IPS DF 4.7 (cell line): ENCODE data around the gene OR5K1.

Source experiments
- DNase-seq: peaks from one replicate; pipeline ENCODE4 v3.0.0-alpha.2; 2013; ENCODE audit warnings: low spot score; ENCODE audit errors: extremely low read depth

Gene OR5K1

DNA sequence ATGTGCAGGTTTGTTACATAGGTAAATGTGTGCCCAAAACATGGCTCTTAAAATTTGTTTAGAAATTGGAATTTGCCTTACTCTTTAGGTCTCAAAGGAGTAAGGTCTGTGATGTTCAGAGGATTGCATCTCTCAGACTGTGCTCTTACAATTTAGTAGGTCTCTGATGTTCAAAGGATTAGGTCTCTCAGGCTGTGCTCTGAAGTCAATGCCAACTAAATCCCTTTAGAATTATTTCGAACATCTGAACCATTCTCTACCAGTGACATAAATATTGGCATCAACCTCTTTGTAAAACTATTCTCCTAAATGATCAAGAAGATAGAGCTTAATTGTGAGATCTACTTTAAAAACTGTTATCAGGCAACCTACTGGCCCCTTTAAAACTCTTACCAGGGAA, at the start of gene OR5K1:
TSS of gene OR5K1 (plus strand) at position 301 of the 400 bp plus-strand sequence. CDS start 6,376 bp downstream, outside the sequence.
- no peak for DNase-seq

DNA sequence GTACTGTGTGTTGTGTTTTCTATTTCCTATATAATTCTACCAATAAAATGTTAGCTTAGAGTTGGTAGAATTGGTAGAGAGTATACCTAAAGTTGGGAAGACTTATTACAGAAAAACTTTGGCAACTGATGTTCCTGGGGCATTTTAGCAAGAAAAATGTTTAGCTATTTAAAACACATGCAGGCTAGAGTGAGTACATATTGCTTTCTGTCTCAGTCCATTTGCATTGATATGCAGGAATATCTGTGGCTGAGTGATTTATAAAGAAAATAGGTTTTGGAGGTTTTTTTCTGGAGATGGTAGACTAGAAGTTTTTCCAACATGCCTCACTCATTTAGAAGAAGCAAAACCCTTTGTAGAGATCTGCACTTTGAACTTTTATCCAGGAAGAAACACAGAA, 30.4 kb upstream of the OR5K1 start:
- DNase-seq = no peak

DNA sequence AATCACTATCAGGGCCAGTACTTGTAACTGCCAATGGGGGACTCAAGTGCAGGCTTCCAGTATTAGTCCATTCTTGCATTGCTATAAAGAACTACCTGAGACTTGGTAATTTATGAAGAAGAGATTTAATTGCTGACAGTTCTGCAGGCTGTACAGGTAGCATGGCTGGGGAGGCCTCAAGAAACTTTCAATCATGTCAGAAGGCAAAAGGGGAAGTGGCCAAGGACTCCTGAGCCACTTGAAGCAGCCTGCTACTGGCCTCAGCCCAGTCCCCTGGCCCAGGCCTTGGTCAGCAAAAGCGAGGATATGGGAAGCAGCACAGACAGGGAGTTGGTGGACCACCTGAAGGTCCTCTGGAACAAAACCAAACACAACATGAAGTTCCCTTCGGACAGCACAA, 29.2 kb upstream of the OR5K1 start:
- DNase-seq = no peak

DNA sequence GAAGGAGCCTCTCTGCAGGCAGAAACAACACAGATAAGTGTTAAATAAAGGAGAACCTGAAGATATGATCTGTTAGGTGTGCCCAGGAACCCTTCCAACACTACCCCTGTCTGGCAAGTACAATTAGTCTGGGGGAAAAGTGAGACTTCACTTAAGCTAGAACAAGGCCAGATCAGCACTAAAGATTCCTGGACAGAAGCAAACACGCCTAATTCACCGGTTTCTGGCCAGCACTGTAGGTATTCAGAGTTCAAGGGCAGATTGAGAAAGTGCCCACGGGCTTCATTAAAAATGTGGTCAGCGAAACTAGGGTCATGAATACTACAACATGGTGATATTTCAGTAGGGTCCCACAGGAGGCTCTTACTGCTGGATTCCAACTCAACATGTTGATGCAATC, 28.6 kb upstream of the OR5K1 start:
- no peak for DNase-seq

- DNase-seq = no peak
These were observed 22.7 kb upstream of the OR5K1 start for GRCh38 chr3:98440283-98440682.

DNA sequence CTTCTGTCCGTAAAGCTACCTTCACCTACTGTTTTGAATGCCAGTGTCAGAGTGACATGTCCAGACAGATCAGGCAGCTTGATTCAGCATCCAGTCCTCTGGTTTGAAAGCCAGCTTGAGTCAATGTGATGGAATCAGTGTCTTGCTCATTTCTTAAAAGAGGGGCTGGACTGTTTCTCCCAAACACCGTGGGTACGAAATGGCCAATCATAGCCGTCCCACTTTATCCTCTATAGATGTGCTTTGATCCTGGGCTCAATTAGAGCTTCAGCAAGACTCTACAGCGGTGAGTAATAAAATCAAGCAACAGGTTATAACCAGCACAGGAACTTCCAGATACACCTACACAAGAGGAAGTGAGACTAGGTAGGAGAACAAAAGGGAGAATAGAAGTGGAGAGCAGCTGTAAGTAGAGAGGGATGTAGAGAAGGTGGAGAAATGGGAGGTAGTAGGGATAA, 17.0 kb upstream of the OR5K1 start:
- DNase-seq = no peak

- no peak for DNase-seq
These were observed 13.3 kb upstream of the OR5K1 start for GRCh38 chr3:98449606-98450193.

DNA sequence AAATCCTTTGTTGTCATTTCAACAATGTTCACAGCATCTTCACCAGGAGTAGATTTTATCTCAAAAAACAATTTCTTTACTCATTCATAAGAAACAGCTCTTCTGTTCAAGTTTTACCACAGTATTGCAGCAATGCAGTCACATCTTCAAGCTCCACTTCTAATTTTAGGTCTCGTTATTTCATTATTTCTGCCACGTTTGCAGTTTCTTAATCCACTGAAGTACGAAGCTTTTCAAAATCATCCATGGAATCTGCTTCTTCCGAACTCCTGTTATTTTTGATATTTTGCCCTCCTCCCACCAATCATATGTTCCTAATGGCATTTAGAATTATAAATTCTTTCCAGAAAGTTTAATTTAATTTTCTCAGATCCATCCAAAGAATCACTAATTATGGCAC, 12.6 kb upstream of the OR5K1 start:
- DNase-seq = no peak

DNA sequence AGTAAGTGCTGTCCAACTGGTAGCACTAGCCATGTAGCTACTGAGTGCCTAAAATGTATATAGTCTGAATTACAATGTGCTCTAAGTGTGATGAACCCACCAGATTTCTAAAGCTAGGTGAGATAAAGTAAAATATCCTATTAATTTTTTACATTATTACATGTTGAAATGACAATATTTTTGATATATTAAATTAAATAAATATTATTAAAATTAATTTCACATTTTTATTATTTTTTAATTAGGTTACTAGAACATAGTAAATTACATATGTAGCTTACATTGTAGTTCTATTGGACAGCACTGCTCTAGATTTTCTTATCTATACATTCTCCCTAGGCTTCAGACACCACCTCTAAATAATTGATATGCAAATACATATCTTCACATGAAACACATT, 9.2 kb upstream of the OR5K1 start:
- DNase-seq = no peak

GRCh38 chr3:98454929-98455328, 8.1 kb upstream of the OR5K1 start:
- no peak for DNase-seq

- no peak for DNase-seq
These were observed 5.5 kb upstream of the OR5K1 start for GRCh38 chr3:98457543-98457942.

DNA sequence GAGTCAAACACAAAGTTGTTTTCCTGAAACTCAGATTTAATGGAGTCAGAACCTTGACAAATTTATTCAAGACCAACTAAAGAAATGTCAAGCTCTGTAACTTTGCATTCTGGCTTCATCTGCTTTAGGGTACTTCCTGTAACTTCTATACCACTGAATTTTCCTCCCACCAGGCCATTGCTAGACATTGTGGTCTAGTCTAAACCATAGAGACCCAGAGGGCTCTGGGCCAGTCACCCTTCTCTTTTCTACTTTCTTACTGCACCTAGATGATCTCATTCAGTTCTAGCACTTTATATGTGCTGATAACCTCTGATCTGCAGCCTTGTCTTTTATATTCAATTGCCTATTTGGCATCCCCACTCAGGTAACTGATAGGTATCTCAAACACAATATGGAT, 2.8 kb upstream of the OR5K1 start:
- no peak for DNase-seq

- no peak for DNase-seq
These were observed 19.9 kb downstream of the OR5K1 start for GRCh38 chr3:98482717-98483482.

DNA sequence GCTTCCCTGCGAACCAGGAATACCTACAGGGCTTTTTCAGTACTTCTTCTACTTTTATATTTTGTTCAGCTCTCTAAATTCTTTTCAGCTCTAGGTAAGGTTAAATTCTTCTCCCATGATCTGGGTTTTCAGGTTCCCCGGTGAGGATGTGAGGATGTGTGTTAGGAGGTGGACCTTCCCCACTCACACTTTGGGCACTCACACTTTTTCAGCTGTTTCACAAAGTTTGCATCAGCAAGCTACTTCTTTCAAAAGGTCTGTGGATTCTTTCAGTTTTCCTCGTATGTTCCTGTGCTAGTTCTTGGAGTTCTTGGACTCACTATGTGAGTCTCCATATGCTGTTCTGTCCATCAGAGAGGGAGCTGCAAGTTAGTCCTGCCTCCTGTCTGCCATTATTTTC, 20.6 kb downstream of the OR5K1 start:
- no peak for DNase-seq

- DNase-seq = no peak
These were observed 34.4 kb downstream of the OR5K1 start, which contains the start of gene OR5K2 for GRCh38 chr3:98497381-98497780. Gene OR5K2, plus strand, starts transcription at chr3:98497681. Its CDS starts 0 bp downstream, at chr3:98497681.

DNA sequence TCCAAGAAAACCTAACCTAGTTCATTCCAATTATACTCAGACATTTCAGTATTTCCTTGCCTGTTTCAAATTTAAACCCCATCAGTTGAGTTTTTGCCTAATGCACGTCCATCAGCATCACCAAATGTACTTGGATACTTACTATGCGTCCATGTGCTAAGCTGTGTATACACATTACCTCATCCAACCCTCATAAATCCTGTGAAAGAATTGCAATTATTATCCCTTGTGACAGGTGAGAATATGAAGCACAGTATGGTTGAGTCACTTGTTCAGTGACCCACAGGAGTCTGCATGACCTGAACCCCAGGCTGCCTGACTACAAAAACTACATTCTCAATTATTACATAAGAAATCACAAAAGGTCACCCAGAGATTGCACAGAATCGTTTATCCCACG, 37.0 kb downstream of the OR5K1 start:
- DNase-seq = no peak

- DNase-seq = no peak
These were observed 38.3 kb downstream of the OR5K1 start for GRCh38 chr3:98501270-98501669.

DNA sequence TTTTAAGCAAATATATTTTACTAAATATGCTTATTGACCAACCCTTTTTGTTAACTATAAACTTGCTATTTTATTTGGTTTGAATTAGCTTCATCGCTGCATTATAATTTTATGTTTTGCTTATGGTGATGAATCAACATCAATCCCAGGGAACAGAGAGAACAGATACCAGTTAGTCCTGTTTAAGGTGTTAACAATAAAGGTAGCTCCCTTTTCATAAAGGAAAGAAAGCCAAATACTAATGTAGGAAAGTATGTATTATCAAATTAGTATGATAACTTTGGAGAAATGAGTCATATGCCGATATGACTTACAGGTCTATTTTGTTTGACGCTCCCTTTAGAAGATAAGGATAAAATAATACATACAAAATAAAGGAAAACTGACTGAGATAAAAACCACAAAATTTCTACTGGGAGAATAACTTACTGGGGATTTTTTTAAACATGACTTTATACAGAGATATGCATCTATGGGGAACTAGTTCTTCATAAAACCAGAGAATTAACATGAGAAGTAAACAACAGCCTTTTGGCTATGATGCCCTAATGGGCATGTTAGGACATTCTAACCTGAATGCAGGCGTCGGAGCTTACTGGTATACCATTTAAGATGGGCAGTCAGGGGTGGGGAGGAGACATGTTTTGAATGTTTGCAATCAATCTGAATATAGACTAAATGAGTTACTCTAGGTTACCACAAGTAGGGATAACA, 39.0 kb downstream of the OR5K1 start:
- no peak for DNase-seq

DNA sequence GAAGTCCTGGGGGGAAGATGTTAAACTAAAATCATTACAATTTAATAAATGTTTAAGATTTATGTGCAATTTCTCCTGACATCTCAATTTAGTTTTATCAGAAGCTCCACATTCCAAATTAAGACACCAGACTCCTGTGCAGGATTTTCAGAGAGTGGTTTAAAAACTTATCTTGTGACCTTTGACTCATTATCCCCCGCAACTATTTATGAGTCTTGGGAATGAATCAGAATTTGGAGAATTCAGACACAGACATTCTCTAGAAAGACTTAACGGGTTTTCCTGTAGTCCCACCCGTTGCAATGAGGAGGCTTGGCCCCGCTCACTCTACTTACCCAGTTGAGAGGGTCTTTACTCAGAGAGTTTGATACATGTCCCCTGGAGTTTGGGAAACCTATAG, 41.5 kb downstream of the OR5K1 start:
- no peak for DNase-seq

DNA sequence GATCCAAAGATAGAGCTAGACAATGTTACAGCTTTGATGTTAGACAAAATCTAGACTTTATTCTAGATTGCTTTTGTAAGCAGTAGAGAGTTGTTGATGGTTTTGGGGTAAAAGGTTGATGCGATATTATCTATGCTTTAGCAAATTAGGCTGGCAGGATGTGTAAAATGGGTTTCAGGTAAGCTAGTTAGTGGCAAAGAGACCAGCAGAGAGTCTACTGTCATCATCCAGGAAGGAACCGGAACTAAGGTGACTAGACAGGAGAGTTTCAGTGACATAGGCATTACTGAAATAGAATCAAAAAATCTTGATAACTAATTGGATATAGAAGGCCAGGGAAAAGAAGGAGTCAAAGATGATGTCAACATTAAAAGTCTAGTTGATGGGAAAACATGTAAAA, 45.6 kb downstream of the OR5K1 start:
- no peak for DNase-seq

DNA sequence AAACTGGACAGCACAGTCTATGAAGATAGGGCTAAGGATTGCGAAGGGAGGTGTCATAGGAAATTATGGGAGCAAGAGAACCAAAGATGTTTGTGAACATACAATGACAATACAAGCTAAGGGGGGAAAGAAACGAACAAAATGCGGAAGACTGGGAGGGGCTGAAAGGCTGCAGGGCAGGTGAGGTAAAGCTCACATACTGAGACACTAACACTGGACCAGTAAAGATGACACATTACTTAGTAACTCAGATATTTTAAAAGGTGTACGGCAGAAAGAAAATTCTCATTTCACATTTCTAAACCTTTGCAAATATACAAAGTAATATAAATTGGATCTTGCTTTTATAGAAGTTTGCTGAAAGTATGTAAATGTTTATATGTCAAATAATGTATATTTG, 49.6 kb downstream of the OR5K1 start:
- no peak for DNase-seq

DNA sequence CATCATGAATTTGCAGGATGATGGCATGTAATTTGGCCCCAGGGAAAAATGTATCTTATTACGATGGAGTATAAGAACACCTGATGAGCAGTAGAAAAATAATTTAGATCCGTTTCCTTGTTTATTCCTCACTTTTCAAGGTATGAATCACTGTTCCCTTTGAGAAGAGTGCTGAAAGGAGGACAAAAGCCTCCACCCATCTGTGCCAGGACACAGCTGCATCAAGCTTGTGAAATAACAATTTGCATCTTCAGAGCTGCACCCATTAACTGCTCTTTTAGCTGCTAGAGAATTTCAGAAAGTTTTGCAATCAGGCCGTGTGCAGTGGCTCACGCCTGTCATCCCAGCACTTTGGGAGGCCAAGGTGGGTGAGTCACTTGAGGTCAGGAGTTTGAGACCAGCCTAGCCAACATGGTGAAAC, 50.1 kb downstream of the OR5K1 start:
- no peak for DNase-seq
